ENCODE results near the gene TMEM207.
"Not testable (repeated sequence)": the region's sequence is repeated elsewhere in the genome, so short reads cannot be mapped to it uniquely, and the experiment has no call there.

GRCh38 chr3:190473261-190473660 lies 23.6 kb upstream of the TMEM207 start:
- not testable (repeated sequence) for TF ChIP-seq CTCF, POLR2A (IDR thresholded peaks at IDR 0.05)
